Measurements from ENCODE around the gene ERBB4. TPM values are rescaled to one million over a fixed set of nuclear protein-coding genes. Genes with fewer than 3 reads are reported as not detected.

Gene ERBB4
- total RNA-seq, 1 experiment from 2014 or later, result 40.6 TPM

DNA sequence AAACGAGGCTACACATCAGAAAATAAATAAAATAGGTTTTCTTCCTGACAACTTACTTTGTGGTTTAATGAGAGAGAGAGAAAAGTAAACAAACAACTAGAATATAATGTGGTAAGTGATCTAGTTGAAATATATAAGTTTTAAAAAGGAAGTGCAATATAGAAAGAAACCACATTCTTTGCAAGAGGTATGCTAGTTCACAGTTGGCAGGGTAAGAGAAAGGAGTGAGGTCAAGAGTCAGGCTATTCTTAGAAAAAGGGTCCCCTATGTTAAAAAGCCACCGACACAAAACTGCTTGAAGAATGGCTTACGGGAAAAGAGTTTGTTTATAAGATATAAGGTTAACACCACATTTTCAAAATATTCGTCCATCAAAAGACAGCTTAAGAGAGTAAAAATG lies 462.1 kb downstream of the ERBB4 start:
- BruUV-seq (replicated peaks), result no TSS peak
- no peak for DNase-seq (ENCODE audit: low spot score)
- TF ChIP-seq, protein P1, sequence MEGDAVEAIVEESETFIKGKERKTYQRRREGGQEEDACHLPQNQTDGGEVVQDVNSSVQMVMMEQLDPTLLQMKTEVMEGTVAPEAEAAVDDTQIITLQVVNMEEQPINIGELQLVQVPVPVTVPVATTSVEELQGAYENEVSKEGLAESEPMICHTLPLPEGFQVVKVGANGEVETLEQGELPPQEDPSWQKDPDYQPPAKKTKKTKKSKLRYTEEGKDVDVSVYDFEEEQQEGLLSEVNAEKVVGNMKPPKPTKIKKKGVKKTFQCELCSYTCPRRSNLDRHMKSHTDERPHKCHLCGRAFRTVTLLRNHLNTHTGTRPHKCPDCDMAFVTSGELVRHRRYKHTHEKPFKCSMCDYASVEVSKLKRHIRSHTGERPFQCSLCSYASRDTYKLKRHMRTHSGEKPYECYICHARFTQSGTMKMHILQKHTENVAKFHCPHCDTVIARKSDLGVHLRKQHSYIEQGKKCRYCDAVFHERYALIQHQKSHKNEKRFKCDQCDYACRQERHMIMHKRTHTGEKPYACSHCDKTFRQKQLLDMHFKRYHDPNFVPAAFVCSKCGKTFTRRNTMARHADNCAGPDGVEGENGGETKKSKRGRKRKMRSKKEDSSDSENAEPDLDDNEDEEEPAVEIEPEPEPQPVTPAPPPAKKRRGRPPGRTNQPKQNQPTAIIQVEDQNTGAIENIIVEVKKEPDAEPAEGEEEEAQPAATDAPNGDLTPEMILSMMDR (conservative IDR thresholded peaks at IDR 0.05; ENCODE audit: low read depth, low read length), result no peak
- TF ChIP-seq EZH2 (IDR thresholded peaks at IDR 0.05; ENCODE audit: borderline replicate concordance, low read depth, low read length, poor library complexity, severe bottlenecking), result no peak
- H3K36me3 ChIP-seq (ENCODE audit: insufficient read depth, low read length, poor library complexity, severe bottlenecking), result no peaks in the 10 kb centered on the region
- POLR2A ChIA-PET (ENCODE audit: low non-redundant PET), result no interaction called here
- H3K27ac ChIP-seq (ENCODE audit: low read depth, low read length, poor library complexity, severe bottlenecking), result no peak overlapping the region
- no peaks in the 10 kb centered on the region for H3K4me1 ChIP-seq (ENCODE audit: insufficient read depth, low read length, poor library complexity, severe bottlenecking)
- CTCF ChIA-PET, result no interaction called here
- intact Hi-C loops (cut with micrococcal nuclease; ENCODE audit: unreplicated experiment), result no loop called here
- H3K27me3 ChIP-seq (replicated peaks; ENCODE audit: insufficient read depth, low read depth, low read length, poor library complexity), result no peaks in the 10 kb centered on the region
- no peaks in the 10 kb centered on the region for H3K9me3 ChIP-seq (ENCODE audit: low read depth, low read length, poor library complexity, severe bottlenecking)
- no peak overlapping the region for H3K4me3 ChIP-seq (ENCODE audit: low read depth, low read length, poor library complexity, severe bottlenecking)

GRCh38 chr2:212073360-212073759 lies 465.2 kb downstream of the ERBB4 start:
- Histone ChIP-seq H3K36me3 (ENCODE audit: insufficient read depth, low read length, poor library complexity, severe bottlenecking) (no peaks in the 10 kb centered on the region), H3K27me3 (replicated peaks; ENCODE audit: insufficient read depth, low read depth, low read length, poor library complexity) (no peaks in the 10 kb centered on the region), H3K9me3 (ENCODE audit: low read depth, low read length, poor library complexity, severe bottlenecking) (no peaks in the 10 kb centered on the region), H3K4me1 (ENCODE audit: insufficient read depth, low read length, poor library complexity, severe bottlenecking) (no peaks in the 10 kb centered on the region), H3K27ac (ENCODE audit: low read depth, low read length, poor library complexity, severe bottlenecking) (no peak overlapping the region), H3K4me3 (ENCODE audit: low read depth, low read length, poor library complexity, severe bottlenecking) (no peak overlapping the region)
- intact Hi-C loops (cut with micrococcal nuclease; ENCODE audit: unreplicated experiment), result no loop called here
- DNase-seq (ENCODE audit: low spot score), result no peak
- TF ChIP-seq EZH2 (IDR thresholded peaks at IDR 0.05; ENCODE audit: borderline replicate concordance, low read depth, low read length, poor library complexity, severe bottlenecking), result no peak
- TF ChIP-seq, protein P1 (conservative IDR thresholded peaks at IDR 0.05; ENCODE audit: low read depth, low read length), result no peak
- ChIA-PET POLR2A (ENCODE audit: low non-redundant PET) (no interaction called here), CTCF (no interaction called here)
- BruUV-seq (replicated peaks), result no TSS peak

DNA sequence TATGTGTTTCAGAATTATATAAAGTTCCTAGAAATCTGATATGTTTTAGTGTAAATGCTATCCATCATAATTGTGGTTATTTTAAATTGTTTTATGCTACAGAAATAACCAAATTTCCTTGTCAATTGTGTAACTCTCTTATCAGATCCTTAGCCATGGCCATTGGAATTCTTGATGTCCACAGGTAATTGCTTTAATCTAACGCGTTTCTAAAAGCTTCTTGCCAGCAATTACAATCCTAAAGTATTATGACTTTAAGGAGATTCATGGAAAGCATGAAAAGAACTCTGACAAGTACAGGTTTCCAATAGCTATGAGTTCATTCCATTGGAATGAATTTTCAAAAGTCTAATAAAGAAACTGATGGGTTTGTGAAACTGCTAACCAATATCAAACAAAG lies 472.1 kb downstream of the ERBB4 start:
- CTCF ChIA-PET, result no interaction called here
- H3K27me3 ChIP-seq (replicated peaks; ENCODE audit: insufficient read depth, low read depth, low read length, poor library complexity), result no peaks in the 10 kb centered on the region
- POLR2A ChIA-PET (ENCODE audit: low non-redundant PET), result no interaction called here
- no peaks in the 10 kb centered on the region for H3K9me3 ChIP-seq (ENCODE audit: low read depth, low read length, poor library complexity, severe bottlenecking)
- no peak for DNase-seq (ENCODE audit: low spot score)
- BruUV-seq (replicated peaks), result no TSS peak
- no peak overlapping the region for H3K27ac ChIP-seq (ENCODE audit: low read depth, low read length, poor library complexity, severe bottlenecking)
- no peaks in the 10 kb centered on the region for H3K36me3 ChIP-seq (ENCODE audit: insufficient read depth, low read length, poor library complexity, severe bottlenecking)
- intact Hi-C loops (cut with micrococcal nuclease; ENCODE audit: unreplicated experiment), result no loop called here
- peaks cover 21% of the 10 kb centered on the region for H3K4me1 ChIP-seq (ENCODE audit: insufficient read depth, low read length, poor library complexity, severe bottlenecking)
- no peak overlapping the region for H3K4me3 ChIP-seq (ENCODE audit: low read depth, low read length, poor library complexity, severe bottlenecking)
- no peak for TF ChIP-seq EZH2 (IDR thresholded peaks at IDR 0.05; ENCODE audit: borderline replicate concordance, low read depth, low read length, poor library complexity, severe bottlenecking)
- TF ChIP-seq, protein P1 (conservative IDR thresholded peaks at IDR 0.05; ENCODE audit: low read depth, low read length), result no peak
